ENCODE measurements around the gene MLLT10. TPM values are rescaled to one million over a fixed set of nuclear protein-coding genes. Genes with fewer than 3 reads are reported as not detected.
A peak's percentile ranks its signal among the peaks of the same experiment; 100 is the strongest.

The MLLT10 gene
- total and polyA plus RNA-seq, 10 of the 15 experiments (the other 5 are each of a cell fraction or from before 2014, with no cell fraction given), result 8.7 to 61.1 (median 28.5) TPM

DNA sequence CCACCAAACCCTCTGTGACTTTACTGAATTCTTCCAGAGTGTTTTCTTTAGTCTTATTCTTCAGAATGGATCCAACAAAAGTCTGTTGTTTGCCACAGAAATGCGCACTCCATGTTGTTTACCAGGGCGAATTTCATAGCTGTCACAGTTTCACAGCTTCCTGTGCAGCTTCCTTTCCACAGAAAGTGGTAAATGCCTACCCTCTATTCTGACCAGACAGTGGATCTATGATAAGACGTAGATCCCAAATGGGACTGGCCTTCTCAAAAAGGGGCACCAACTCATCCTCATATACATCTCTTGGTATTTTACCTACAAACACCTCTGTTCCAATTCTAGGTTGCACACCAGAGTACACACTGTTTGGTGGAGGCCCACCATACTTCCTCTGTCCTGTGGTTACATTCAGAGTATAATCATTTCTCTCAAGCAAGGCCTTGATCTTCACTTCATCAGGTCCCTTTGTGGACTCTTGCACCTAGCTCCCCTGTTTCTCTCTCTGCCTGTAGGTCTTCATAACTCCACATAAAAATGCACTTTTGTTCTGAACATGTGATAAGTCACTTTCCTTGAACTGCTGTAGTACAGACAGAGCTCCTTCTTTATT is 91.7 kb downstream of the MLLT10 start:
- ChIA-PET RAD21 (ENCODE audit: unreplicated experiment) (no interaction called here), SMC1A (ENCODE audit: uncharacterized antibody, unreplicated experiment) (interaction anchor here (1.8 kb wide), 1 partner anchor 11 kb away, joined by 6 read pairs; no protein-coding TSS in a partner anchor), POLR2A (no interaction called here), CTCF (interaction anchor here (1.1 kb wide), 1 partner anchor 16 kb away, joined by 3 read pairs; no protein-coding TSS in a partner anchor)
- H3K4me3 ChIP-seq, result no peak overlapping the region
- DNase-seq (ENCODE audit: low read depth, low spot score) (no peak), FAIRE-seq (peak; percentile 41), ATAC-seq (no peak)
- peaks cover 2 to 7% of the 10 kb centered on the region in 2 experiments; a peak in 2 of 4 replicates for H3K36me3 ChIP-seq (ENCODE audit: control insufficient read depth in 2 of 2, insufficient read depth in 2 of 2, low read length in 1 of 2)
- no peaks in the 10 kb centered on the region for H3K9me3 ChIP-seq (replicated peaks; ENCODE audit: control insufficient read depth, insufficient read depth, low read length)
- intact Hi-C loops (cut with micrococcal nuclease; ENCODE audit: unreplicated experiment), result no loop called here
- BruUV-seq (replicated peaks), result no TSS peak
- in situ Hi-C loops (cut with MboI), result no loop called here
- H4K20me1 ChIP-seq (ENCODE audit: control insufficient read depth, insufficient read depth), result no peaks in the 10 kb centered on the region
- H2AFZ ChIP-seq (ENCODE audit: control insufficient read depth, low read depth, low read length), result no peak overlapping the region
- 100% methylated on average over 3 of the region's 3 CpGs for whole genome bisulfite sequencing (ENCODE audit: insufficient coverage, insufficient replicate concordance, low lambda C conversion rate, missing lambda C conversion rate)
- no peaks in the 10 kb centered on the region for H3K79me2 ChIP-seq (ENCODE audit: control insufficient read depth, insufficient read depth, low read length)
- H3K9ac ChIP-seq (ENCODE audit: control insufficient read depth, insufficient read depth, low read length), result no peak overlapping the region
- H3K27ac ChIP-seq (ENCODE audit: control insufficient read depth, insufficient read depth), result no peak overlapping the region
- no peaks in the 10 kb centered on the region for H3K27me3 ChIP-seq (replicated peaks in 1 of 2; ENCODE audit: control insufficient read depth in 2 of 2, insufficient read depth in 2 of 2, low read length in 1 of 2)
- TF ChIP-seq KDM1A (IDR thresholded peaks at IDR 0.05; ENCODE audit: borderline replicate concordance), result no peak
- TF ChIP-seq, protein P1, sequence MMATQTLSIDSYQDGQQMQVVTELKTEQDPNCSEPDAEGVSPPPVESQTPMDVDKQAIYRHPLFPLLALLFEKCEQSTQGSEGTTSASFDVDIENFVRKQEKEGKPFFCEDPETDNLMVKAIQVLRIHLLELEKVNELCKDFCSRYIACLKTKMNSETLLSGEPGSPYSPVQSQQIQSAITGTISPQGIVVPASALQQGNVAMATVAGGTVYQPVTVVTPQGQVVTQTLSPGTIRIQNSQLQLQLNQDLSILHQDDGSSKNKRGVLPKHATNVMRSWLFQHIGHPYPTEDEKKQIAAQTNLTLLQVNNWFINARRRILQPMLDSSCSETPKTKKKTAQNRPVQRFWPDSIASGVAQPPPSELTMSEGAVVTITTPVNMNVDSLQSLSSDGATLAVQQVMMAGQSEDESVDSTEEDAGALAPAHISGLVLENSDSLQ (IDR thresholded peaks at IDR 0.05), result no peak
- TF ChIP-seq SUZ12 (IDR thresholded peaks at IDR 0.05; ENCODE audit: unreplicated experiment), result no peak
- TF ChIP-seq, protein P2, sequence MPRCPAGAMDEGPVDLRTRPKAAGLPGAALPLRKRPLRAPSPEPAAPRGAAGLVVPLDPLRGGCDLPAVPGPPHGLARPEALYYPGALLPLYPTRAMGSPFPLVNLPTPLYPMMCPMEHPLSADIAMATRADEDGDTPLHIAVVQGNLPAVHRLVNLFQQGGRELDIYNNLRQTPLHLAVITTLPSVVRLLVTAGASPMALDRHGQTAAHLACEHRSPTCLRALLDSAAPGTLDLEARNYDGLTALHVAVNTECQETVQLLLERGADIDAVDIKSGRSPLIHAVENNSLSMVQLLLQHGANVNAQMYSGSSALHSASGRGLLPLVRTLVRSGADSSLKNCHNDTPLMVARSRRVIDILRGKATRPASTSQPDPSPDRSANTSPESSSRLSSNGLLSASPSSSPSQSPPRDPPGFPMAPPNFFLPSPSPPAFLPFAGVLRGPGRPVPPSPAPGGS (IDR thresholded peaks at IDR 0.05; ENCODE audit: borderline replicate concordance, insufficient read depth, low read depth, low read length, poor library complexity, severe bottlenecking), result no peak
- TF ChIP-seq IKZF1 (conservative IDR thresholded peaks at IDR 0.05), result no peak
- no peak for TF ChIP-seq SMAD1 (IDR thresholded peaks at IDR 0.05; ENCODE audit: low read depth, partially characterized antibody)
- TF ChIP-seq ZNF24 (IDR thresholded peaks at IDR 0.05), result no peak
- TF ChIP-seq POU2F2 (IDR thresholded peaks at IDR 0.05; ENCODE audit: borderline replicate concordance, low read depth, low read length), result no peak
- TF ChIP-seq SRF (IDR thresholded peaks at IDR 0.05; ENCODE audit: low read depth in 2 of 2, low read length in 2 of 2), result no peak
- TF ChIP-seq, protein P3, sequence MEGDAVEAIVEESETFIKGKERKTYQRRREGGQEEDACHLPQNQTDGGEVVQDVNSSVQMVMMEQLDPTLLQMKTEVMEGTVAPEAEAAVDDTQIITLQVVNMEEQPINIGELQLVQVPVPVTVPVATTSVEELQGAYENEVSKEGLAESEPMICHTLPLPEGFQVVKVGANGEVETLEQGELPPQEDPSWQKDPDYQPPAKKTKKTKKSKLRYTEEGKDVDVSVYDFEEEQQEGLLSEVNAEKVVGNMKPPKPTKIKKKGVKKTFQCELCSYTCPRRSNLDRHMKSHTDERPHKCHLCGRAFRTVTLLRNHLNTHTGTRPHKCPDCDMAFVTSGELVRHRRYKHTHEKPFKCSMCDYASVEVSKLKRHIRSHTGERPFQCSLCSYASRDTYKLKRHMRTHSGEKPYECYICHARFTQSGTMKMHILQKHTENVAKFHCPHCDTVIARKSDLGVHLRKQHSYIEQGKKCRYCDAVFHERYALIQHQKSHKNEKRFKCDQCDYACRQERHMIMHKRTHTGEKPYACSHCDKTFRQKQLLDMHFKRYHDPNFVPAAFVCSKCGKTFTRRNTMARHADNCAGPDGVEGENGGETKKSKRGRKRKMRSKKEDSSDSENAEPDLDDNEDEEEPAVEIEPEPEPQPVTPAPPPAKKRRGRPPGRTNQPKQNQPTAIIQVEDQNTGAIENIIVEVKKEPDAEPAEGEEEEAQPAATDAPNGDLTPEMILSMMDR (IDR thresholded peaks at IDR 0.05 in 2 of 3, conservative IDR thresholded peaks at IDR 0.05 in 1 of 3; ENCODE audit: control insufficient read depth in 2 of 3, extremely low read depth in 1 of 3, insufficient read depth in 1 of 3, low read depth in 3 of 3, low read length in 3 of 3), result no peak
- no peak for TF ChIP-seq GABPA (IDR thresholded peaks at IDR 0.05; ENCODE audit: low read depth)
- no peak for TF ChIP-seq POLR2AphosphoS5 (IDR thresholded peaks at IDR 0.05; ENCODE audit: low read length)
- no peak for TF ChIP-seq RAD51 (IDR thresholded peaks at IDR 0.05)
- no peak for TF ChIP-seq BMI1 (IDR thresholded peaks at IDR 0.05; ENCODE audit: borderline replicate concordance)
- TF ChIP-seq RUNX3 (IDR thresholded peaks at IDR 0.05; ENCODE audit: low read length), result no peak
- TF ChIP-seq HCFC1 (IDR thresholded peaks at IDR 0.05; ENCODE audit: low read length), result no peak
- no peak for TF ChIP-seq EP300 (IDR thresholded peaks at IDR 0.05; ENCODE audit: borderline replicate concordance in 1 of 2, control insufficient read depth in 1 of 2, low read depth in 2 of 2, low read length in 2 of 2)
- TF ChIP-seq KLF5 (IDR thresholded peaks at IDR 0.05; ENCODE audit: partially characterized antibody), result no peak
- no peak for TF ChIP-seq ZNF217 (IDR thresholded peaks at IDR 0.05)
- no peak for TF ChIP-seq YBX1 (IDR thresholded peaks at IDR 0.05)
- H3K4me1 ChIP-seq (ENCODE audit: control insufficient read depth, insufficient read depth, low read length), result no peaks in the 10 kb centered on the region
- no peak overlapping the region for H3K4me2 ChIP-seq (ENCODE audit: control insufficient read depth, insufficient read depth)

All from GM12878 (cell line).